ENCODE data around the gene CBX7.

CBX7 gene

DNA sequence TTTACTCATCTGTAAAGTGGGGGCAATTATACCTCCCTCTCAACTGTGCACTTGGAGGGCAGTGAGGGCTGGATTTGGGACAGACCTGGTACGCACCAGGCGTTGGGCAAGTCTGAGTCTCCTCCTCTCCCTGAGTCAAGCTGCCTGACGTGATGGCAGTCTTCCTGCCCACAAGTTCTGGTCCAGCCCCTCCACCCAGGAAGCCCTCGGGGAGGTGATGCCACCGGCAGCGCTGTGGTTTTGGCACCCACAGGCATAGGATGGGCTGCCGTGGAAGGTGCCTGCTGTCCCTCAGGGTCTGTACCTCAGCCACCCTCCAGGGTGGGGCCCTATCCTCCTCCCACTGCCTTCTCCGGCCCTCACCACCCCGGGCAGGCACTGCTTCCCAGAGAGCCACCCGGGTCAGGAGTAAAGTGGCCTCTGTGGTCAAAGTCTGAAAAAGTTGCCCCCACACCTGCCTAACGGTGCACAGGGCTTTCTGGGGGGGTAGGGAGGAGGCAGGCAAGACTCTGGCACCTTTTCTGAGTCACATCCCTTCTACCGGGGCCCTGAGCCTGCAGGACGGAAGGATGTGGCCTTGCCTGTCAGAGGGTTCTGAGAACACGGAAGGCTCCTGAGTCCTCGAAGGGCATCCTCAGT, 61.9 kb downstream of the CBX7 start:
- no peak for DNase-seq

DNA sequence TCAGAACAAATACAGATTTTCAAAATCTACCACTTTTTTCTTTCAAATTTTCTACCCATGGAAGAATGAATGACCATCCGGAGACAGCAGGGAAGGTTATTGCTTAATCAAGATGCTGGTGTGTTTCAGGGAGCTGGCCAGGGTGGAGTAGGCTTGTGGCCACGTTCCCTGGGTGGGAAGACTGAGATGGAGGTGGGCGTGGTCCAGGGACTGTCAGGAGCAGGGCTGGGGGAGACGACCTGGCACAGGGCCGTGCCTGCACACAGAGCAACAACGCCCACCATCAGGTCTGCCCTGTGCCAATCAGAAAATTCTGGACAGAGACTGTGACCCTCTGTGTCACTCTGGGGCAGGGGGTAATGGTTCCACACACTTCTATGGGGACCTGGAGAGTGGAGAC, 62.6 kb downstream of the CBX7 start:
- DNase-seq, result no peak

DNA sequence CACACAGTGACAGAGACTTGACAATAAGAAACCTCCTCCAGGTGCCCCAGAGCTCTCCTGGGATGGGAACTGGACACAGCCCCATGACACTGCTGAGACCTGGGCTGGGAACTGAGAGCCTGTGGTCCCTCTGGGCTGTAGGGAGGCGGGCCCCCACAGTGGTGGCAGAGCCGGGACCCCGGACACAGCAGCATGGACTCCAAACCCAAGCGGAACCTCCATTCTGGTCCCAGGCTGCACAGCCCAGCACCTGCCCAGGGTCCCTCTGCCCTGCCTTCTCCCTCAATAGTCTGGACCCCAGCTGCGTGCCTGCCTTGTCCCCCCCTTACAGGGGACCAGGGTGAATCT, 63.8 kb downstream of the CBX7 start:
- DNase-seq, result no peak

DNA sequence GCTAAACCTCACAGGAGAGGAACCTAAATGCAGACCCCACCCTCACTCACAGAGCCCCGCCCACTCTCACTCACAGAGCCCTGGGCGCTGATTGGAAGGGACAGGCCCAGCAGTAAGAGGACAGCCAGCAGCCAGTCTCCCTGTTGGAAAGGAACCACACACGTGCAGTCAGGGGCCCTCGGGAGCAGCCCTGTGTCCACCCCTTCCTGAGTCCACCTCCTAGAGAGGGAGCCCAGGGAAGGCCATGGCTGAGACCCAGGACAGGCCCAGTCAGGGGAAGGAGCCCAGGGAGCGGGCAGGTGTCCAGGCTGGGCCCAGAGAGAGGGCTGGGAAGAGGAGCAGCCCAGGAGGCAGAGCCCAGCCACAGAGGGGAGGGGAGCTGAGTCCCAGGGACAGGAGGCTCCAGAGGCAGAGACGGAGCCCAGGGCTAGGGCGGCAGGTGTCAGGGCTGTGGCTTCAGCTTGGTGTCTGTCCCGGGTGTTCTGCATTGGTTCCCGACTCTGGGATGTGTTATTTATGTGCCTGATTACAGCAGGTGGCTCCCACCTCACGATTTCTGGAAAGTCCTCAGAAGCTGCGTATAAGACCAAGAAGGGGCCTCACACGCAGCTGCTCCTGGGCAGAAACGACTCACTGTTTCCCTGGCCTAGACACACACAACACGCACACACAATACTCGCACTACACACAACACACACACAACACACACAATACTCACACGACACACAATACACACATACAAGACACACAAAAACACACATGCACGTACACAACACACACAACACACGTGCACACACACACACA, 64.4 kb downstream of the CBX7 start:
- no peak for DNase-seq

DNA sequence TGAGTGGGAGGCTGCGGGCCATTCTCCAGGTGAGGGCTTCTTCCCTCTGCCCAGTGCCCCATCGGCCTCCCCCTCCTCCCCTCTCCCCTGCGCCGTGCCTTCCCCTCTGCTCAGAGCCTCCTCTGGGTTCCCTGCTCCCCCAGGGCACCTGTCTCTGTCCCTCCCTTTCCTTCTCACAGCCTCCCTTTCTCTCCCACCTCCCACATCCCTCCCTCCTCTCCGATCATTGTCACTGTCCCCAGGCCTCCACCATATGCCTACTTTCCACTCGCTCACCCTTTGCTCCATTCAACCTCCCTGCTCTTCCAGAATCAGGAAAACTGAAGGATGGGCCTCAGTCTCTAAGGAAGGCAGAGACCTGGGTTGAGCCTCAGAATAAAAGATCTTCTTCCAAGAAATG, 65.4 kb downstream of the CBX7 start:
- DNase-seq, result no peak

DNA sequence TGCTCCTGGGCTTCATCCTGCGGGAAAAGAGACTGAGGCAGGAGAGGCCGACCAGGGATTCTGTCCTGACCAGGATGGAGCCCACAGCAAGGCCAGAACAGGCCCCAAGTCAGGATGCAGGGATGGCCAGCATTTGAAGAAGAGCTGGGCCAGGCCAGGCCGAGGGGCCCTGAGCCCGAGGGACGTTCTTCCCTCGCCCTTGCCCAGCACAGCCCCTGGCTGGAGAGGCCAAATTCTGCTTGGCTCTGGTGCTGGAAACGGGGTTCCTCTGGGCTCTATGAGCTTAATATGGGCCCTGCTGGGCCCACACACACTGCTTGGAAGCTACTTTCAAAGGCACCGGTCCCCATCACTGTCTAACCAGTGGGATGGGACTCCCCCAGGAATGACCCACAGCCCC, 67.8 kb downstream of the CBX7 start:
- DNase-seq, result no peak

DNA sequence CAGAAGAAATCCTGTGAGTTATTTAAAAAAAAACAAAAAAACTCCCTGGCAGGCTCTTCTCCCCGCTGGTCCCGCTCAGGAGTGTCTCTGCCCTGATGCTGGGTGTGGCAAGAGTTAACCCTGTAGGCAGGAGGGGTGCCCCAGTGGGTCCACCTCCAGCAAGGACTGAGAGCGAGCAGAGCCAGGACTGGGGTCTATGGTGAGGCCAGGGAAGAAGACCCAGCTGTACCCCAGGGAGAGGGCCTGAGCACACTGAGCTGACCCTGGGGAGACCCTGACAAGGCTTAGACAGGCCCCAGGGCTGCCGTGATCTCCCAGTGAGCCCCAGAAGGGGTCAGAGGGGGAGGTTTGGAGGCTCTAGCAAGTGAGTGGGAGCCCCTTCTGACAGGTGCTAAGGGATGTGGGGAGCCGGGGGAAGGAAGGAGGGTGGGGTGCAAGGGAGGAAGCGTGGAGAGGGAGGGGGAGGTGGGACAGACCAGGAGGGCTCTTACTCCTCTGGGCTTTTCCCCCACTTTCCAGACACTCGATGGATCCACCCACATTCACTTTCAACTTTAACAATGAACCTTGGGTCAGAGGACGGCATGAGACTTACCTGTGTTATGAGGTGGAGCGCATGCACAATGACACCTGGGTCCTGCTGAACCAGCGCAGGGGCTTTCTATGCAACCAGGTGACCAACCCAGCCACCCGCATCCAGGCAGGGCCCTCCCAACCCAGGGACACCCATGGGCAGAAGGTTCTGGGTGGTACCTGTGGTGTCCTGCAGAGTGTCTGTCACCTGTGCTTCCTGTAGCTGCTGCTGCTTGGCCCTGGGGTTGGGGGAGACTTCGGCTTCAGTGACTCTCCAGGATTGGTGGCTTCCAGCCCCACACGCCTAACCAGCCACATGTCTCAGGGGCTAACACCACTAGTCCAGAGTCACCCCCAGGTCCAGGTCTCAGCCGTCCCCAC, 69.0 kb downstream of the CBX7 start:
- DNase-seq, result no peak

DNA sequence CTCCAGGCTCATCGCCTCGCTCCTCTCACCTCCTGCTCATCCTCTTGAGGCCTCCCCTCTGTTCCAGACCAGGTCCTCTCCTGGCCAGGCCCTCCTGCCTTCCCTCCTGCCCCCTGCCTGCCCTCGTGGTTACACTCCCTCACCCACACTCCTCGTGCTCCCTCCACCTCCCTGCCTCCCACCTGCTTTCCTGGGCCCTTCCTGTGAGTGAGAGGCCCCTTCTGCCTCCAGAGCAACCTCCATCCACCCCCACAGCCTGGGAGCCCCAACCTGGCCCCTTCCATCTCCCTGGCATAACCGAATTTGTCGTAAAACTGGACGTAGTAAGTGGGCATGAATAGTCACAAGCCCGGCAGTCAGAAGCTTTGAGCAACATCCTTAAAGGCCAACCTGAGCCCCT, 70.9 kb downstream of the CBX7 start:
- no peak for DNase-seq

DNA sequence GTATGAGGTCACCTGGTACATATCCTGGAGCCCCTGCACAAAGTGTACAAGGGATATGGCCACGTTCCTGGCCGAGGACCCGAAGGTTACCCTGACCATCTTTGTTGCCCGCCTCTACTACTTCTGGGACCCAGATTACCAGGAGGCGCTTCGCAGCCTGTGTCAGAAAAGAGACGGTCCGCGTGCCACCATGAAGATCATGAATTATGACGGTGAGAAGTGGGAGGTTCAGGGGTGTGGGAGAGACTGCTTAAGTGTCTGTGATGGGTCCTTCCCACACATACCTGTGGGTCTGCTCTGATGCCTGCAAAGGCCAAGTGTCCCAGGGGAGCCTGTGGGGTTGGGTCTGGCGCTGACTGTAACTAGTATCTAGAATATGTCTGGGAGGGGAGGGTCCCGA, 71.5 kb downstream of the CBX7 start:
- no peak for DNase-seq
